22Rv1 (cell line): ENCODE results near the gene PKIB.

Experiments used
- CTCF ChIP-seq: fragments of 450-650 bp; IDR thresholded peaks from 2 replicates; pipeline ENCODE4 v1.5.1; 2017; ENCODE audit warnings: mild to moderate bottlenecking
- ZFX ChIP-seq: fragments of 450-650 bp; IDR thresholded peaks from 2 replicates; pipeline ENCODE4 v1.6.1; 2017; ENCODE audit warnings: antibody characterized with exemption, borderline replicate concordance

- TF ChIP-seq CTCF: no peak
- TF ChIP-seq ZFX: no peak
Measured at GRCh38 chr6:122641819-122642218, 31.6 kb downstream of the PKIB start.
